ENCODE results near the gene OR5H2.

OR5H2 gene

DNA sequence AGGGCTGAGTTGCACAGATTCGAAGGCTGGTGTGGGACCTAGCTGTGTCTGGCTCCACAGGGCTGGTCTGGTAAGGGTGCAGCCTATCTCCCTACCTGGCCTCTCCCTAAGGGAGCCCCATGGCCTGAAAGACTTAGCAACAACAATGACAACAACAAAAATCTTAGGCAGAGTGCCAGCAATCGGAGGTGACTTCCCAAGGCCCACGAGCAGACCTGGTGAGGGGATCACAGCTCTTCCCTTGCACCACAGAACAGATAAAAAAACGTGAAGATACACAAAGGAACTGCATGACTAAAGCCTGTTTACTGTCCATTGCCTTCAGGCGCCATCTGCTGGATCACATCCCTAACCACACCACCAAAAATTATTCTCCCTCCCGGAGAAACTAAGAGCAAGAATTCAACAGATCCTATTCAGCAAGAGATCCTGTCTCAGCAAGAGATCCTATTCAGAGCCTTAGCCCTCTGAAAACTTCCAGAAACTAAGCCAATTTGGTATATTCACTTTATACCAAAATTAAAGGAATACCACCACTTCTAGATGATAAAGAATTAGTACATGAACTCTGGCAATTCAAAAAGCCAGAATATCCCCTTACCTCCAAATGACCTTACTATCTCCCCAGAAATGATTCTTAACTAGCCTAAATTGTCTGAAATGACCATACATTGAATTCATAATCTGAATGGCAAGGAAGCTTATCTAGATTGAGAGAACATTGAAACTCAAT is 47.3 kb downstream of the OR5H2 start:
- in situ Hi-C loops (cut with MboI; ENCODE audit: low sequenced_read_pairs) = loop anchor here (10.0 to 25.0 kb wide), 2 partner anchors 285 to 542 kb away; no protein-coding TSS in a partner anchor

DNA sequence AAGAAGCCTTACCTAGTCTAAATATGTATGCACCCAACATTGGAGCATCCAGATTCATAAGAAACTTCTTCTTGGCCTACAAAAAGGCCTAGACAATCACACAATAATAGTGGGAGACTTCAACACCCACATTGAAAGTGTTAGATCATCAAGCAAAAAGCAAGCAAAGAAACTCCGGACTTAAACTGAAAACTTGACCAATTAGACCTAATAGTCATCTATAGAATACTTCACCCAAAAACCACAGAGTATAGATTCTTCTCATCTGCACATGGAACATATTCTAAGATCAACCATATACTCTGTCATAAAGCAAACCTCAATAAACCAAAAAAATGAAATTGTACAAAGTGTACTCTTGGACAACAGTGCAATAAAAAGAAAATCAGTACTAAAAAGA is 49.0 kb downstream of the OR5H2 start:
- in situ Hi-C loops (cut with MboI; ENCODE audit: low sequenced_read_pairs) = loop anchor here (25.0 kb wide), 1 partner anchor 544 kb away; no protein-coding TSS in a partner anchor

Measured in HL-60/S4 treated with retinoic acid at 250 ng/mL for 4 days and 3 days (cell line).